ENCODE results near the gene ZCRB1. TPM values are rescaled to one million over a fixed set of nuclear protein-coding genes. Genes with fewer than 3 reads are reported as not detected.
"Not testable (repeated sequence)": the region's sequence is repeated elsewhere in the genome, so short reads cannot be mapped to it uniquely, and the experiment has no call there.

Gene ZCRB1
- total and polyA plus RNA-seq, 4 donors = 36.2 to 130 (median 51.9) TPM

GRCh38 chr12:42338280-42338679, 12.4 kb upstream of the ZCRB1 start:
- DNase-seq (no peak), ATAC-seq (ENCODE audit: low FRiP score) (no peak)
- Histone ChIP-seq H3K27me3 (ENCODE audit: control insufficient read depth in 1 of 2, insufficient read depth in 2 of 2, low read length in 1 of 2) (no peaks in the 10 kb centered on the region), H3K4me3 (ENCODE audit: low read length in 2 of 2) (no peak overlapping the region), H3K36me3 (ENCODE audit: control insufficient read depth in 1 of 2, insufficient read depth in 2 of 2, low read length in 1 of 2) (peaks cover 0 to 2% of the 10 kb centered on the region in 2 donors), H3K9me3 (ENCODE audit: control insufficient read depth, low read length) (no peaks in the 10 kb centered on the region), H3K4me1 (ENCODE audit: control insufficient read depth in 1 of 2, insufficient read depth in 2 of 2, low read length in 2 of 2) (no peaks in the 10 kb centered on the region), H3K27ac (ENCODE audit: low read depth in 1 of 2, low read length in 2 of 2) (no peak overlapping the region)
- intact Hi-C loops (cut with DNase I) = no loop called here
- WGBS, 2 donors = 93 to 96% methylated on average over 2 of the region's 2 CpGs

- ATAC-seq (ENCODE audit: low FRiP score) = no peak
- H3K36me3 ChIP-seq (ENCODE audit: control insufficient read depth in 1 of 2, insufficient read depth in 2 of 2, low read length in 1 of 2) = peaks cover 0 to 2% of the 10 kb centered on the region in 2 donors
- H3K27ac ChIP-seq (ENCODE audit: low read depth in 1 of 2, low read length in 2 of 2) = no peak overlapping the region
- intact Hi-C loops (cut with DNase I) = no loop called here
- H3K9me3 ChIP-seq (ENCODE audit: control insufficient read depth, low read length) = no peaks in the 10 kb centered on the region
- no peak for DNase-seq
- H3K27me3 ChIP-seq (ENCODE audit: control insufficient read depth in 1 of 2, insufficient read depth in 2 of 2, low read length in 1 of 2) = no peaks in the 10 kb centered on the region
- H3K4me3 ChIP-seq (ENCODE audit: low read length in 2 of 2) = no peak overlapping the region
- H3K4me1 ChIP-seq (ENCODE audit: control insufficient read depth in 1 of 2, insufficient read depth in 2 of 2, low read length in 2 of 2) = no peaks in the 10 kb centered on the region
- 51 to 57% methylated on average over 1 of the region's 1 CpG for WGBS, 2 donors
Measured at GRCh38 chr12:42336286-42336685, 10.4 kb upstream of the ZCRB1 start.

DNA sequence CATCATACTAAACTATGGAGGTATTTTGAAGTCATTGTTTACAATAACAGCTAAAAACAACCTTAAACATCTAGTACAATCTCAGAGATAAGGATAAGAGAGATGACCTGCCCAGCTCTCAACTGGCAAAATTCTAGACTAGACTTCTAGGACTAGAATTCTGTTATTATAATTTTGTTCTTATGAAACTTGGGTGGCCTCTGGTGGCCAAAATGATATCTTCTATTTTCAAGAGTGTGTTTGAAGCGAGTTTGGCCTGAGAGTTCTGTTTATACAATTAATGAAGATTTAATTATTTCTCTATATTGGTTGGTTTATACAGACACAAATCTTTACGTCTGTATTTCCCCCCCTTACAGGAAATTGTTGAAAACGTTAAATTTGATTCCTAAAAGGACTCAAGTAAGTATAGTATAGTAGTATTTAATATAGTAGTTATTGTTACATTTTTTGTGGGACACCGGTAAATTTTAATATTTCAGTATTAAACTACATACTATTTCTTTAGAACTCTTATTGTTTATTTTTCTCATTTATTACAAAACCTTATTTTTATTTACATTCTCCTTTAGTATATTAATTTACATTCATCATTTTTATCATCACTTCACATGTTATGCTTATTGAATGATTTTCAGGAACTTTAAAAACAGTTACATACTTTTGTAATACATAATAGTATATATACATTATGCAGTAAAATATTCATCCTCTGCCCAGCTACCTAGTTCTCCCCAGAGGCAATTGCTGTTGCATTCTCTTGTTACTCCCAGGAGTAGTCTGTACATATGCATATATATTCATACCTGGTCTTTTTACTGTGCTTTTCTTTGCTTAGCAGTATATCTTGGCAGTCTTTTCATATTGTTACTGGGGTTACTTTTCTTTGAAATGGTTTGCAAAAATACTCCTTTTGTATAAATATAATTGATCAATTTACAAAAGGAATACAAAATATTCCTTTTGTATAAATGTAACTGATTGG, 6.7 kb upstream of the ZCRB1 start:
- Histone ChIP-seq H3K9me3 (ENCODE audit: control insufficient read depth, low read length) (no peaks in the 10 kb centered on the region), H3K27me3 (ENCODE audit: control insufficient read depth in 1 of 2, insufficient read depth in 2 of 2, low read length in 1 of 2) (no peaks in the 10 kb centered on the region), H3K4me3 (ENCODE audit: low read length in 2 of 2) (no peak overlapping the region), H3K36me3 (ENCODE audit: control insufficient read depth in 1 of 2, insufficient read depth in 2 of 2, low read length in 1 of 2) (peaks cover 0 to 2% of the 10 kb centered on the region in 2 donors), H3K27ac (ENCODE audit: low read depth in 1 of 2, low read length in 2 of 2) (no peak overlapping the region), H3K4me1 (ENCODE audit: control insufficient read depth in 1 of 2, insufficient read depth in 2 of 2, low read length in 2 of 2) (peaks cover 0 to 2% of the 10 kb centered on the region in 2 donors)
- intact Hi-C loops (cut with DNase I) = loop anchor here in 1 of 2 donors (2.0 kb wide), 1 partner anchor 204 kb away; no protein-coding TSS in a partner anchor
- 36% methylated on average over 4 of the region's 4 CpGs for WGBS, 2 donors
- DNase-seq = no peak
- ATAC-seq (ENCODE audit: low FRiP score) = no peak

DNA sequence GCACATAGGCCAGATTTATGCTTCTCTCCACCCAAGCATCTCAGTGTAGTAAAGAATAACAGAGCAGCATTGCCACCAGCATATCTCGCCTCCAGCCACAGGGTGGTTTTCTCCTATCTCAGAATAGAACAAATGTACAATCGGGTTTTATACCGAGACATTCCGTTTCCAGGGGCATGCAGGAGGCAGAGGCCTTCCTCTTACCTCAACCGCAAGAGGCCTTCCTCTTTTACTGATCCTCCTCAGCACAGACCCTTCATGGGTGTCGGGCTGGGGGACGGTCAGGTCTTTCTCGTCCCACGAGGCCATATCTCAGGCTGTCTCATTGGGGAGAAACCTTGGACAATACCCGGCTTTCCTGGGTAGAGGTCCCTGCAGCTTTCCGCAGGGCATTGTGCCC, 4.2 kb upstream of the ZCRB1 start:
- intact Hi-C loops (cut with DNase I); H3K36me3 ChIP-seq (ENCODE audit: control insufficient read depth in 1 of 2, insufficient read depth in 2 of 2, low read length in 1 of 2); H3K4me1 ChIP-seq (ENCODE audit: control insufficient read depth in 1 of 2, insufficient read depth in 2 of 2, low read length in 2 of 2): not testable (repeated sequence)

GRCh38 chr12:42327227-42327590, 1.3 kb upstream of the ZCRB1 start:
- Histone ChIP-seq H3K27me3 (ENCODE audit: control insufficient read depth in 1 of 2, insufficient read depth in 2 of 2, low read length in 1 of 2) (no peaks in the 10 kb centered on the region), H3K27ac (ENCODE audit: low read depth in 1 of 2, low read length in 2 of 2) (no peak overlapping the region), H3K4me1 (ENCODE audit: control insufficient read depth in 1 of 2, insufficient read depth in 2 of 2, low read length in 2 of 2) (peaks cover 6 to 7% of the 10 kb centered on the region in 2 donors), H3K4me3 (ENCODE audit: low read length in 2 of 2) (peak overlapping the region; percentile 82 to 97), H3K9me3 (ENCODE audit: control insufficient read depth, low read length) (no peaks in the 10 kb centered on the region), H3K36me3 (ENCODE audit: control insufficient read depth in 1 of 2, insufficient read depth in 2 of 2, low read length in 1 of 2) (peaks cover 0 to 3% of the 10 kb centered on the region in 2 donors)
- intact Hi-C loops (cut with DNase I) = loop anchor here (5.0 kb wide), 3 partner anchors 90 to 195 kb away; partner anchors contain the start of genes YAF2 (in 2 of the 2) and GXYLT1 (in 1 of the 2)
- DNase-seq (no peak), ATAC-seq (ENCODE audit: low FRiP score) (no peak)
- 42 to 46% methylated on average over 2 of the region's 2 CpGs for WGBS, 2 donors

More for the DNA sequence above, 4.2 kb upstream of the ZCRB1 start:
- peak in 1 of 2 donors; percentile 38 for DNase-seq
- H3K27ac ChIP-seq (ENCODE audit: low read depth in 1 of 2, low read length in 2 of 2); H3K9me3 ChIP-seq (ENCODE audit: control insufficient read depth, low read length); ATAC-seq (ENCODE audit: low FRiP score); H3K4me3 ChIP-seq (ENCODE audit: low read length in 2 of 2); H3K27me3 ChIP-seq (ENCODE audit: control insufficient read depth in 1 of 2, insufficient read depth in 2 of 2, low read length in 1 of 2): not testable (repeated sequence)
- 86 to 90% methylated on average over 11 of the region's 11 CpGs for WGBS, 2 donors

- Histone ChIP-seq H3K27me3 (ENCODE audit: control insufficient read depth in 1 of 2, insufficient read depth in 2 of 2, low read length in 1 of 2) (no peaks in the 10 kb centered on the region), H3K9me3 (ENCODE audit: control insufficient read depth, low read length) (no peaks in the 10 kb centered on the region), H3K36me3 (ENCODE audit: control insufficient read depth in 1 of 2, insufficient read depth in 2 of 2, low read length in 1 of 2) (peaks cover 0 to 3% of the 10 kb centered on the region in 2 donors), H3K27ac (ENCODE audit: low read depth in 1 of 2, low read length in 2 of 2) (peak overlapping the region in 1 of 2 donors; percentile 88), H3K4me1 (ENCODE audit: control insufficient read depth in 1 of 2, insufficient read depth in 2 of 2, low read length in 2 of 2) (peaks cover 6 to 7% of the 10 kb centered on the region in 2 donors), H3K4me3 (ENCODE audit: low read length in 2 of 2) (peak overlapping the region; percentile 82 to 97)
- DNase-seq = no peak
- intact Hi-C loops (cut with DNase I) = loop anchor here (5.0 kb wide), 3 partner anchors 89 to 194 kb away; partner anchors contain the start of genes YAF2 (in 2 of the 2) and GXYLT1 (in 1 of the 2)
- no peak for ATAC-seq (ENCODE audit: low FRiP score)
- 3% methylated on average over 13 of the region's 13 CpGs for WGBS, 2 donors
Measured at GRCh38 chr12:42326541-42327226, 790 bp upstream of the ZCRB1 start.

DNA sequence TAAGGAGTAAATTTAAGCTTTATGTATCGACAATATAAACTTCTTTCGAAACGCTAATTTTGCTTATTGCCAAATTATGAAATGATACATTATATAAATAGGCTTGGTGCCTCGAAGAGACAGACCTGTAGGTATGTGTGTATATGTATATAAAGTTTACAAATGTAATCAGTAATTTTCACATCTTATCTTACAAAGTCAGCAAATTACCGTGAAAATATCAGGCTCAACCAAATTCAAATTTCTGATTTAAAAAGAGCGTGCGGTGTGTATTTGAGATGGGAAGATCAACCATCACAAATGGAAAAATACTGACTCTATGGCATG, 605 bp downstream of the ZCRB1 start:
- intact Hi-C loops (cut with DNase I) = loop anchor here (5.0 kb wide), 3 partner anchors 88 to 193 kb away; partner anchors contain the start of genes YAF2 (in 2 of the 2) and GXYLT1 (in 1 of the 2)
- ATAC-seq (ENCODE audit: low FRiP score) = no peak
- Histone ChIP-seq H3K4me3 (ENCODE audit: low read length in 2 of 2) (peak overlapping the region; percentile 82 to 97), H3K9me3 (ENCODE audit: control insufficient read depth, low read length) (no peaks in the 10 kb centered on the region), H3K27me3 (ENCODE audit: control insufficient read depth in 1 of 2, insufficient read depth in 2 of 2, low read length in 1 of 2) (no peaks in the 10 kb centered on the region), H3K4me1 (ENCODE audit: control insufficient read depth in 1 of 2, insufficient read depth in 2 of 2, low read length in 2 of 2) (peaks cover 6 to 7% of the 10 kb centered on the region in 2 donors), H3K36me3 (ENCODE audit: control insufficient read depth in 1 of 2, insufficient read depth in 2 of 2, low read length in 1 of 2) (peaks cover 0 to 3% of the 10 kb centered on the region in 2 donors), H3K27ac (ENCODE audit: low read depth in 1 of 2, low read length in 2 of 2) (peak overlapping the region in 1 of 2 donors; percentile 88)
- DNase-seq = no peak
- WGBS, 2 donors = 35% methylated on average over 7 of the region's 7 CpGs

- Histone ChIP-seq H3K4me1 (ENCODE audit: control insufficient read depth in 1 of 2, insufficient read depth in 2 of 2, low read length in 2 of 2) (peaks cover 6 to 7% of the 10 kb centered on the region in 2 donors), H3K4me3 (ENCODE audit: low read length in 2 of 2) (no peak overlapping the region), H3K27me3 (ENCODE audit: control insufficient read depth in 1 of 2, insufficient read depth in 2 of 2, low read length in 1 of 2) (no peaks in the 10 kb centered on the region), H3K36me3 (ENCODE audit: control insufficient read depth in 1 of 2, insufficient read depth in 2 of 2, low read length in 1 of 2) (peaks cover 0 to 3% of the 10 kb centered on the region in 2 donors), H3K9me3 (ENCODE audit: control insufficient read depth, low read length) (no peaks in the 10 kb centered on the region), H3K27ac (ENCODE audit: low read depth in 1 of 2, low read length in 2 of 2) (no peak overlapping the region)
- intact Hi-C loops (cut with DNase I) = no loop called here
- DNase-seq = no peak
- 46 to 53% methylated on average over 6 of the region's 6 CpGs for WGBS, 2 donors
- no peak for ATAC-seq (ENCODE audit: low FRiP score)
Measured at GRCh38 chr12:42323856-42324255, 2.0 kb downstream of the ZCRB1 start.
